Upper lobe of right lung (tissue), 1 donor: ENCODE data around the gene FMO4. TPM values are rescaled to one million over a fixed set of nuclear protein-coding genes. Genes with fewer than 3 reads are reported as not detected.
"Not testable (repeated sequence)": the region's sequence is repeated elsewhere in the genome, so short reads cannot be mapped to it uniquely, and the experiment has no call there.

ENCODE experiments used
- ATAC-seq: fragments of 200-7000 bp; cut with Tn5 transposase; one replicate; pipeline ENCODE4 v1.9.1; 2020; ENCODE audit warnings: mild to moderate bottlenecking, moderate library complexity
- DNase-seq: peaks from one replicate; pipeline ENCODE4 v3.0.0-alpha.2; 2020
- H3K27ac ChIP-seq: fragments of 200-600 bp; one replicate; pipeline ENCODE4 v1.8.0; 2022
- H3K27me3 ChIP-seq: fragments of 200-600 bp; one replicate; pipeline ENCODE4 v1.8.0; 2022; ENCODE audit warnings: mild to moderate bottlenecking
- H3K36me3 ChIP-seq: fragments of 200-600 bp; one replicate; pipeline ENCODE4 v1.8.0; 2022
- H3K4me1 ChIP-seq: fragments of 200-600 bp; one replicate; pipeline ENCODE4 v1.8.0; 2022
- H3K4me3 ChIP-seq: fragments of 200-600 bp; one replicate; pipeline ENCODE4 v1.8.0; 2022; ENCODE audit warnings: mild to moderate bottlenecking
- H3K9me3 ChIP-seq: fragments of 200-600 bp; one replicate; pipeline ENCODE4 v1.8.0; 2022
- CTCF ChIP-seq: fragments of 200-600 bp; IDR thresholded peaks from one replicate; pipeline ENCODE4 v1.8.0; 2022; ENCODE audit warnings: antibody characterized with exemption
- intact Hi-C: fragments of 100-400 bp; cut with DNase I; formaldehyde crosslinking; loops from one replicate; pipeline ENCODE4 v1.11.0; 2022
- total RNA-seq: library from RNA; stranded (reverse); fragmentation: NEBNext Ultra II Directional; extraction: Animal tissue kit (Norgen Biotek cat#: 25700); gene quantifications from one replicate; pipeline ENCODE4 v1.2.1, GENCODE V29; 2021
- donor health status: DM: no; HTN: yes; CAD: no; lungs with severe emphysema.

FMO4 gene
- total RNA-seq, 1 donor from 2014 or later: 4.3 TPM

DNA sequence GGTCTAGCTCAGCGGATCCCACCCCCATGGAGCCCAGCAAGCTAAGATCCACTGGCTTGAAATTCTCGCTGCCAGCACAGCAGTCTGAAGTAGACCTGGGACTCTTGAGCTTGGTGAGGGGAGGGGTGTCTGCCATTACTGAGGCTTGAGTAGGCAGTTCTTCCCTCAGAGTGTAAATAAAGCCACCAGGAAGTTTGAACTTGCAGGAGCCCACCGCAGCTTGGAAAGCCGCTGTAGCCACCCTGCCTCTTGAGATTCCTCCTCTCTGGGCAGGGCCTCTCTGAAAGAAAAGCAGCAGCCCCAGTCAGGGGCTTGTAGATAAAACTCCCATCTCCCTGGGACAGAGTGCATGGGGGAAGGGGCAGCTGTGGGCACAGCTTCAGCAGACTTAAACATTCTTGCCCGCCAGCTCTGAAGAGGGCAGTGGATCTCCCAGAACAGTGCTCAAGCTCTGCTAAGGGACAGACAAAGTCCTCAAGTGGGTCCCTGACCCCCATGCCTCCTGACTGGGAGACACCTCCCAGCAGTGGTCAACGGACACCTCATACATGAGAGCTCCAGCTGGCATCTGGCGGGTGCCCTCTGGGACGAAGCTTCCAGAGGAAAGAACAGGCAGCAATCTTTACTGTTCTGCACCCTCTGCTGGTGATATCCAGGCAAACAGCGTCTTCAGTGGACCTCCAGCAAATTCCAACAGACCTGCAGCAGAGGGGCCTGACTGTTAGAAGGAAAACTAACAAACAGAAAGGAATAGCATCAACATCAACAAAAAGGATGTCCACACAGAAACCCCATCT lies 45.9 kb downstream of the FMO4 start:
- peak; percentile 20 for TF ChIP-seq CTCF
- intact Hi-C loops, H3K36me3 ChIP-seq, H3K27me3 ChIP-seq, ATAC-seq, H3K9me3 ChIP-seq, H3K27ac ChIP-seq, H3K4me1 ChIP-seq, H3K4me3 ChIP-seq: not testable (repeated sequence)
- DNase-seq: peak; percentile 62

GRCh38 chr1:171366085-171366484 lies 52.1 kb downstream of the FMO4 start:
- Histone ChIP-seq H3K27ac (no peak overlapping the region), H3K36me3 (no peaks in the 10 kb centered on the region), H3K27me3 (no peaks in the 10 kb centered on the region), H3K4me1 (no peaks in the 10 kb centered on the region), H3K9me3 (no peaks in the 10 kb centered on the region), H3K4me3 (no peak overlapping the region)
- TF ChIP-seq CTCF: no peak
- DNase-seq: no peak
- no peak for ATAC-seq
- intact Hi-C loops: no loop called here

DNA sequence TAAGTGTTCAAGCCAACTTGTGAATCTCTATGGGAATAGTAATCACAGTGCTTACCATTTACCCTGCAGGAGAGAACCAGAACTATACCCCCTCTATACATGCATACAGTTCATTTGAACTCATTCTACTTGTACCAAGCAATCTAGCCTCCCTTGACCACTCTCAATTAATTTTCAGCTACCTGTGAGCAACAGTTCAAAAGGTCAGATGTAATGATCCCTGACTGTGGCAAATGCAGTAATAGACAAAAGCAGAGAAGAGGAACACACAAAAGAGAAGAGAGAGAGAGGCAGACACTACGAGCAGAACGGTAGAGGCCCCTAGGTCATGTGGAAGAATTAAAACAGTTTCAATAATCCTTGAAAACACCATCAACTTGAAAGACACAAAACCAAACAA lies 52.8 kb downstream of the FMO4 start:
- Histone ChIP-seq H3K36me3 (no peaks in the 10 kb centered on the region), H3K4me1 (no peaks in the 10 kb centered on the region), H3K27ac (no peak overlapping the region), H3K9me3 (no peaks in the 10 kb centered on the region), H3K4me3 (no peak overlapping the region), H3K27me3 (no peaks in the 10 kb centered on the region)
- intact Hi-C loops: no loop called here
- TF ChIP-seq CTCF: no peak
- ATAC-seq: no peak
- no peak for DNase-seq

DNA sequence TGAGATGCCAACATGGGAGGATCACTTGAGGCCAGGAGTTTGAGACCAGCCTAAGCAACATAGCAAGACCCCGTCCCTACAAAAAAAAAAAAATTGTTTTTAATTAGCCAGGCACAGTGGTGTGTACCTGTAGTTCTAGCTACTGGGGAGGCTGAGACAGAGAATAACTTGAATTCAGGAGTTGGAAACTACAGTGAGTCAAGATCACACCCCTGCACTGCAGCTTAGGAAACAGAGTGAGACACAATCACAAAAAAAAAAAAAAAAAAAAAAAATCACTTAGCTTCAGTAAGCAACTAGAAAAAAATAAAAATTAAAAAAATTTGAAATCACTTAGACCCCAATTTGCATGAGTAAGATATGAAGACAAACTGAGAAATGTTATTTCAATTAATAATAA lies 53.5 kb downstream of the FMO4 start:
- no peak for DNase-seq
- Histone ChIP-seq H3K27me3 (no peaks in the 10 kb centered on the region), H3K27ac (no peak overlapping the region), H3K4me1 (no peaks in the 10 kb centered on the region), H3K9me3 (no peaks in the 10 kb centered on the region), H3K4me3 (no peak overlapping the region), H3K36me3 (no peaks in the 10 kb centered on the region)
- ATAC-seq: no peak
- TF ChIP-seq CTCF: no peak
- intact Hi-C loops: no loop called here

DNA sequence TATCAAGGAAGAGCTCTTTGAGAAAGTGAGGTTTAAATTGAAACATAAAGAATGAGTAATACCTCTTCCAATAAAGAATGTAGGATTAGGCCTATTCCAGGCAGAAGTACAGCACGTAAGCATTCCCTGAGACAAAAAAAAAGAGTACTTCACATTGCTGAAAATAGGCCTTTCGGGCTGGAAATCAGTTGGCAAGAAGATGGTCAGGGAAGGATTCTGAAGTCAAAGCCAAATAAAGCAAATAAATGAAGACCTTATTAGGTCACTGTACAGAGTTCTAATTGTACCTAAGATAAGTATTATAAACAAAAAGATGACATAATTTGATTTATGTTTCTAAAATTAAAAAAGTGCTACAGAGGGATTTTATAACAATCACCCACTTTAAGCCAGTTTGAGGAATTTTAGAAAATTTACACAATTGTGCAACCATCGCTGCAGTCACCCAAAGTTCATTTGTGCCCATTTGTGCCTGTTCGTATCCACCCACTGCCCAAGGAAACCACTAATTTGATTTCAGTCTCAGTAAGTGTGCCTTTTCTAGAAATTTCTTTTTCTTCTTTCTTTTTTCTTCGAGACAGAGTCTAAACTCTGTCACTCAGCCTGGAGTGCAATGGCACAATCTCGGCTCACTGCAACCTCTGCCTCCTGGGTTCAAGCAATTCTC lies 58.6 kb downstream of the FMO4 start:
- TF ChIP-seq CTCF: no peak
- Histone ChIP-seq H3K4me1 (no peaks in the 10 kb centered on the region), H3K36me3 (no peaks in the 10 kb centered on the region), H3K4me3 (no peak overlapping the region), H3K27ac (no peak overlapping the region), H3K9me3 (no peaks in the 10 kb centered on the region), H3K27me3 (no peaks in the 10 kb centered on the region)
- DNase-seq: no peak
- no peak for ATAC-seq
- intact Hi-C loops: no loop called here

GRCh38 chr1:171373357-171374122 lies 59.6 kb downstream of the FMO4 start:
- H3K27ac ChIP-seq, H3K4me1 ChIP-seq, H3K27me3 ChIP-seq, H3K9me3 ChIP-seq, ATAC-seq, DNase-seq, intact Hi-C loops, H3K4me3 ChIP-seq, H3K36me3 ChIP-seq: not testable (repeated sequence)
